NCI-H748 (cell line): ENCODE data around the gene TNFAIP2.
A peak's percentile ranks its signal among the peaks of the same experiment; 100 is the strongest.

Experiments used
- DNase-seq: peaks from one replicate; lab custom pipeline; 2025; ENCODE audit not compliant: unreplicated experiment; lab: John Stamatoyannopoulos, UW

TNFAIP2 gene

GRCh38 chr14:103094406-103095209 lies 28.7 kb upstream of the TNFAIP2 start, which contains the start of gene EXOC3L4:
Gene EXOC3L4 (plus strand): TSS chr14:103094725. CDS start chr14:103100220, 5,495 bp downstream.
- DNase-seq, result no peak

- no peak for DNase-seq
Measured at GRCh38 chr14:103095210-103095778, 28.0 kb upstream of the TNFAIP2 start.

GRCh38 chr14:103096387-103096786 lies 26.9 kb upstream of the TNFAIP2 start:
- DNase-seq, result no peak

- DNase-seq, result no peak
Measured at GRCh38 chr14:103097244-103097993, 25.8 kb upstream of the TNFAIP2 start.

GRCh38 chr14:103097994-103098957 lies 25.0 kb upstream of the TNFAIP2 start:
- no peak for DNase-seq

- no peak for DNase-seq
Measured at GRCh38 chr14:103099081-103099732, 24.1 kb upstream of the TNFAIP2 start.

GRCh38 chr14:103099733-103100280 lies 23.5 kb upstream of the TNFAIP2 start:
- no peak for DNase-seq

GRCh38 chr14:103100281-103101121 lies 22.8 kb upstream of the TNFAIP2 start:
- DNase-seq, result no peak

GRCh38 chr14:103101257-103101962 lies 21.9 kb upstream of the TNFAIP2 start:
- no peak for DNase-seq

GRCh38 chr14:103101963-103102688 lies 21.1 kb upstream of the TNFAIP2 start:
- no peak for DNase-seq

GRCh38 chr14:103102689-103103260 lies 20.5 kb upstream of the TNFAIP2 start:
- DNase-seq, result no peak

- peak; percentile 84 for DNase-seq
Measured at GRCh38 chr14:103103461-103104388, 19.5 kb upstream of the TNFAIP2 start.

GRCh38 chr14:103104389-103104653 lies 18.9 kb upstream of the TNFAIP2 start:
- DNase-seq, result no peak

- DNase-seq, result peak; percentile 85
Measured at GRCh38 chr14:103104654-103105452, 18.4 kb upstream of the TNFAIP2 start.

GRCh38 chr14:103105580-103106150 lies 17.6 kb upstream of the TNFAIP2 start:
- DNase-seq, result no peak
